Gastroesophageal sphincter (tissue), 4 donors: Measurements from ENCODE around the gene CMSS1. TPM values are rescaled to one million over a fixed set of nuclear protein-coding genes. Genes with fewer than 3 reads are reported as not detected.

Source experiments
- ATAC-seq: fragments of 150-250 bp; one replicate; pipeline ENCODE4 v1.9.1; 2016; ENCODE audit warnings: mild to moderate bottlenecking, moderate library complexity
- H3K27ac ChIP-seq, 4 donors: fragments of 200-600 bp; sonication (generic) in 3 of 4; 1 replicate in 3 of 4; 2 replicates in 1 of 4; pipeline ENCODE4 v1.5.1; 2016 to 2019
- H3K27me3 ChIP-seq: fragments of 200-600 bp; sonication (generic); one replicate; pipeline ENCODE4 v1.5.1; 2019
- H3K36me3 ChIP-seq, 2 donors: fragments of 200-600 bp; sonication (generic); one replicate each; pipeline ENCODE4 v1.5.1; 2019; ENCODE audit warnings: control low read depth in 1 of 2
- H3K4me1 ChIP-seq, 3 donors: fragments of 200-600 bp; sonication (generic); 1 replicate in 2 of 3; 2 replicates in 1 of 3; pipeline ENCODE4 v1.5.1; 2016 to 2019; ENCODE audit warnings: control low read depth in 2 of 3
- H3K4me3 ChIP-seq, 2 donors: fragments of 200-600 bp; sonication (generic); one replicate each; pipeline ENCODE4 v1.5.1; 2019; ENCODE audit warnings: mild to moderate bottlenecking in 1 of 2, moderate library complexity in 1 of 2
- H3K9me3 ChIP-seq, 3 donors: fragments of 200-600 bp; sonication (generic); one replicate each; pipeline ENCODE4 v1.5.1; 2017 to 2019; ENCODE audit warnings: control low read depth in 2 of 3
- CTCF ChIP-seq, 4 experiments: fragments of 200-600 bp in 2 of 4; fragments of 450-650 bp in 2 of 4; sonication (generic) in 1 of 4; IDR thresholded peaks; one replicate each; pipeline ENCODE4 v1.5.1; 2017 to 2019; ENCODE audit warnings: antibody characterized with exemption in 4 of 4, mild to moderate bottlenecking in 2 of 4, moderate library complexity in 2 of 4
- EP300 ChIP-seq: sonication (generic); formaldehyde crosslinking; IDR thresholded peaks from one replicate; pipeline ENCODE4 v1.6.1; 2017; ENCODE audit warnings: antibody characterized with exemption, mild to moderate bottlenecking
- POLR2A ChIP-seq, 2 donors: fragments of 450-650 bp; IDR thresholded peaks; one replicate each; pipeline ENCODE4 v1.6.1; 2017; ENCODE audit warnings: antibody characterized with exemption in 2 of 2, mild to moderate bottlenecking in 2 of 2, moderate library complexity in 1 of 2
- POLR2AphosphoS5 ChIP-seq: sonication (generic); formaldehyde crosslinking; IDR thresholded peaks from one replicate; pipeline ENCODE4 v1.6.1; 2017; ENCODE audit warnings: antibody characterized with exemption
- WGBS, 2 donors: methylation state at CpG; one replicate each; pipeline ENCODE4 v1.1.5; 2018; ENCODE audit warnings: low coverage in 1 of 2; 5-methylcytosine and 5-hydroxymethylcytosine counted together
- total RNA-seq, 4 donors: library from RNA; depleted of rRNA; stranded (reverse); fragments of >200 nt; gene quantifications; one replicate each; pipeline ENCODE4 v1.1.0, GENCODE V29; 2016

CMSS1 gene
- total RNA-seq, 4 donors from 2014 or later = 15.2 to 20.8 (median 16.6) TPM

GRCh38 chr3:99941211-99941610 lies 123.5 kb downstream of the CMSS1 start:
- 71 to 75% methylated on average over 1 of the region's 1 CpG for WGBS, 2 donors
- no peak for ATAC-seq
- Histone ChIP-seq H3K9me3 (no peaks in the 10 kb centered on the region), H3K27me3 (no peaks in the 10 kb centered on the region), H3K4me1 (peaks cover 18 to 84% (median 24%) of the 10 kb centered on the region in 3 donors), H3K36me3 (no peaks in the 10 kb centered on the region), H3K27ac (no peak overlapping the region), H3K4me3 (no peak overlapping the region)
- TF ChIP-seq POLR2A (IDR thresholded peaks at IDR 0.05) (no peak), CTCF (IDR thresholded peaks at IDR 0.05) (no peak), EP300 (no peak), POLR2AphosphoS5 (no peak)

GRCh38 chr3:99943931-99944761 lies 126.5 kb downstream of the CMSS1 start:
- WGBS, 2 donors = 53% methylated on average over 4 of the region's 4 CpGs
- TF ChIP-seq POLR2AphosphoS5 = no peak
- TF ChIP-seq POLR2A (IDR thresholded peaks at IDR 0.05) = no peak
- TF ChIP-seq CTCF (IDR thresholded peaks at IDR 0.05) = no peak
- no peak for TF ChIP-seq EP300
- no peak overlapping the region for H3K4me3 ChIP-seq
- peaks cover 16 to 74% (median 18%) of the 10 kb centered on the region in 3 donors for H3K4me1 ChIP-seq
- ATAC-seq = no peak
- no peaks in the 10 kb centered on the region for H3K36me3 ChIP-seq
- H3K27ac ChIP-seq = peak overlapping the region in 2 of 4 donors; percentile 59 to 69
- no peaks in the 10 kb centered on the region for H3K27me3 ChIP-seq
- no peaks in the 10 kb centered on the region for H3K9me3 ChIP-seq

GRCh38 chr3:99945328-99945995 lies 127.8 kb downstream of the CMSS1 start:
- TF ChIP-seq EP300 (no peak), POLR2AphosphoS5 (no peak), POLR2A (IDR thresholded peaks at IDR 0.05) (no peak), CTCF (IDR thresholded peaks at IDR 0.05) (no peak)
- Histone ChIP-seq H3K4me1 (peaks cover 12 to 71% (median 13%) of the 10 kb centered on the region in 3 donors), H3K4me3 (no peak overlapping the region), H3K36me3 (no peaks in the 10 kb centered on the region), H3K9me3 (no peaks in the 10 kb centered on the region), H3K27me3 (no peaks in the 10 kb centered on the region), H3K27ac (peak overlapping the region; percentile 41 to 69 (median 53))
- WGBS, 2 donors = 0 to 49% methylated on average over 1 to 5 of the region's 5 CpGs
- ATAC-seq = no peak

DNA sequence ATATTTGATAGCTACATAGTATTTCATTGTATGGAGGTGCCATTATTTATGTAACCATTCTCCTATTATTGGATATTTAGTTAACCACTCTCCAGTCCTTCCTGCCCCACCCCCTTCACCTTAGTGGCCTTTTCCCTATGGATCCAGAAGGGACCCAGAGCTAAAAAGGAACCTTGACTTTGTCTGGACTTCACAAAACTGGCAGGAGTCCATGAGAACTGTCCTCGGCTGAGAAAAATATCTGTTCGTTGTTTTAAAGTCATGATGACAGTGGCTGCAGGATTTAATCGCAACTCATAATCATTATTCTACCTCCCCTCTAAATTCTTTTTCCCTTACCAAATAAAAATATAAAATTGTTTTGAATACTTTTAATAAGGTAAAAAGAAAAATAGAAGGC lies 129.7 kb downstream of the CMSS1 start:
- peaks cover 12 to 69% (median 13%) of the 10 kb centered on the region in 3 donors for H3K4me1 ChIP-seq
- TF ChIP-seq EP300 (no peak), CTCF (IDR thresholded peaks at IDR 0.05) (no peak), POLR2A (IDR thresholded peaks at IDR 0.05) (no peak), POLR2AphosphoS5 (no peak)
- H3K36me3 ChIP-seq = no peaks in the 10 kb centered on the region
- ATAC-seq = no peak
- H3K9me3 ChIP-seq = no peaks in the 10 kb centered on the region
- 27 to 43% methylated on average over 3 of the region's 3 CpGs for WGBS, 2 donors
- no peak overlapping the region for H3K4me3 ChIP-seq
- H3K27ac ChIP-seq = no peak overlapping the region
- H3K27me3 ChIP-seq = no peaks in the 10 kb centered on the region
